SK-N-MC (cell line): ENCODE data around the gene ZNF574.

Source experiments
- EZH2 ChIP-seq: fragments of 200-600 bp; sonication (generic); IDR thresholded peaks from one replicate; pipeline ENCODE4 v1.6.1; 2017; ENCODE audit warnings: antibody characterized with exemption
- FOXP2 ChIP-seq: optimal IDR thresholded peaks from 2 replicates; pipeline ENCODE3; 2011; ENCODE audit warnings: mild to moderate bottlenecking, moderate library complexity; ENCODE audit not compliant: insufficient read depth; ENCODE audit errors: extremely low read length, control extremely low read depth
- POLR2AphosphoS5 ChIP-seq: IDR thresholded peaks from 2 replicates; pipeline ENCODE4 v1.6.1; 2012; ENCODE audit warnings: mild to moderate bottlenecking, low read depth, low read length, borderline replicate concordance

- TF ChIP-seq FOXP2: no peak
- no peak for TF ChIP-seq EZH2
- TF ChIP-seq POLR2AphosphoS5: no peak
Observed at GRCh38 chr19:42069619-42070351, 6.2 kb upstream of the ZNF574 start, which contains the start of gene GRIK5.
